Loucy (cell line): ENCODE results near the gene ATXN7L1.

Source experiments
- EZH2phosphoT487 ChIP-seq: fragments of 200-600 bp; IDR thresholded peaks from 2 replicates; pipeline ENCODE4 v1.6.1; 2018; ENCODE audit warnings: antibody characterized with exemption, mild to moderate bottlenecking, moderate library complexity, borderline replicate concordance
- TF ChIP-seq, protein P1 (sequence below): fragments of 200-600 bp; sonication (generic); conservative IDR thresholded peaks from 2 replicates; pipeline ENCODE4 v1.5.1; 2014; ENCODE audit warnings: mild to moderate bottlenecking, antibody characterized with exemption, low read length

DNA sequence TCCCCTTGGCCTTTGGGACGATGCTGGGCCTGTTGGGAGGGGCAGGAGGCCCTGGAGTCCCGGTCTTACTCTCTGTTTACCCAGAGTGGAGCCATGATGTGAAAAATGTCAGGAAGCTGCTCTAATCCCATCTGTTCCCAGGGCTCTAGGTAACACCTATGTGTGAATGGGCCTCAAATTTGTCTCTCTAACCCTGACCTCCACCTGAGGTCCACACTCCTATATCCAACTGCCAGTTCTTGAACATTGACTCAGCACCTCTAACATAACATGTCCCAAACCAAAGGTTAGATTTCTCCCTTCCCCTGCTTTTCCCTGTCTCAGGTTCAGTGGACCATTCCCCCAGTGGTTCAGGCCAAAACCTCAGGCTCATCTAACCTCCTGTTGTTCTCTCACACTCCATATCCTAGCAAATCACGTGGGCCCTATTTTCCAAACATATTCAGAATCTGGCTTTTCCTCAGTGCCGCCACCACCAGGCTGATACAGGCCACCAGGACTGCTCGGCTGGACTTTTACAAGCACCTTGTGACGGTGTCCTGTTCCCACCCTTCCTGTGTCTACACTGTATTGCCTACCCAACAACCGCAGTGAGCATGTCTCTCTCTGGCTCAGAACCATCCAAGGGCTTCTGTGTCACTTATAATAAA lies 130.6 kb downstream of the ATXN7L1 start:
- no peak for TF ChIP-seq EZH2phosphoT487
- TF ChIP-seq, protein P1, sequence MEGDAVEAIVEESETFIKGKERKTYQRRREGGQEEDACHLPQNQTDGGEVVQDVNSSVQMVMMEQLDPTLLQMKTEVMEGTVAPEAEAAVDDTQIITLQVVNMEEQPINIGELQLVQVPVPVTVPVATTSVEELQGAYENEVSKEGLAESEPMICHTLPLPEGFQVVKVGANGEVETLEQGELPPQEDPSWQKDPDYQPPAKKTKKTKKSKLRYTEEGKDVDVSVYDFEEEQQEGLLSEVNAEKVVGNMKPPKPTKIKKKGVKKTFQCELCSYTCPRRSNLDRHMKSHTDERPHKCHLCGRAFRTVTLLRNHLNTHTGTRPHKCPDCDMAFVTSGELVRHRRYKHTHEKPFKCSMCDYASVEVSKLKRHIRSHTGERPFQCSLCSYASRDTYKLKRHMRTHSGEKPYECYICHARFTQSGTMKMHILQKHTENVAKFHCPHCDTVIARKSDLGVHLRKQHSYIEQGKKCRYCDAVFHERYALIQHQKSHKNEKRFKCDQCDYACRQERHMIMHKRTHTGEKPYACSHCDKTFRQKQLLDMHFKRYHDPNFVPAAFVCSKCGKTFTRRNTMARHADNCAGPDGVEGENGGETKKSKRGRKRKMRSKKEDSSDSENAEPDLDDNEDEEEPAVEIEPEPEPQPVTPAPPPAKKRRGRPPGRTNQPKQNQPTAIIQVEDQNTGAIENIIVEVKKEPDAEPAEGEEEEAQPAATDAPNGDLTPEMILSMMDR = no peak
